ENCODE data around the gene FEM1C.
"Not testable (repeated sequence)": the region's sequence is repeated elsewhere in the genome, so short reads cannot be mapped to it uniquely, and the experiment has no call there.

The FEM1C gene

DNA sequence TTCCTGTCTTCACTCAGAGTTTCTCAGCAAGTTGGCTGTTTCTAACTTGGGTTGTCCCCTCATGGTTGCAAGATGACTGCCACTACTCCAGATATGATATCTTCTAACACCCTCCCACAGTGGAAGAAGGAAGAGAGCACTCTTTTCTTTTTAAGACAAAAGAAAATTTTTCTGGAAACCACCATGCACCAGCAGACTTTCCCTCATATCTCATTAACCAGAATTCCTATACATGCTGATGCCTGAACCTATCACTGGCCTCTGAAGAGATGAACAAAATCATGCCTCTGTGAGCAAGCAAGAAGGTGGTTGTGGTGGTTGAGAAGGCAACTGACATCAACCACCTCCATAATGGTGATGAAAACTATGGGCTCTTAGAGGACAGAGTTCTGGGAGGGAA is 56.8 kb downstream of the FEM1C start:
- no peak for DNase-seq (ENCODE audit: low read depth)

DNA sequence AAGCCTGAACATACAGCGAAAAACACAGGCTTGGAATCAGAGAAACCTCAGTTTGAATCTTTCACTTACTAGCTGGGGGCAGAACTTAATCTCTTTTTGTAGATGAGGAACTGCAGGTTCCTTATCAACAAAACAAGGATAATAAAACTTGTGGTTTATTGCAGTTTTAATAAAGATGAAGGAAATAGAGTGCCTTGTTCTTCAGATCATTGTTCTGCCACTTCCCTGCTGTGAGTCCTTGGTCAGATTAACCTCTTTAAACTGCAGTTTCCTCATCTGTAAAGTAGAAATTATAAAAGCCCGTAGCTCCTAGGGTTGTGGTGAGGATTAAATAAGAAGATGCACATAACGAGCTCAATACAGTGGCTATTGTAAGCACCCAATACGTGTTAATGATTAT is 57.4 kb downstream of the FEM1C start:
- H3K4me3 ChIP-seq (ENCODE audit: control insufficient read depth, low read depth, low read length): no peak overlapping the region
- TF ChIP-seq, protein P1, sequence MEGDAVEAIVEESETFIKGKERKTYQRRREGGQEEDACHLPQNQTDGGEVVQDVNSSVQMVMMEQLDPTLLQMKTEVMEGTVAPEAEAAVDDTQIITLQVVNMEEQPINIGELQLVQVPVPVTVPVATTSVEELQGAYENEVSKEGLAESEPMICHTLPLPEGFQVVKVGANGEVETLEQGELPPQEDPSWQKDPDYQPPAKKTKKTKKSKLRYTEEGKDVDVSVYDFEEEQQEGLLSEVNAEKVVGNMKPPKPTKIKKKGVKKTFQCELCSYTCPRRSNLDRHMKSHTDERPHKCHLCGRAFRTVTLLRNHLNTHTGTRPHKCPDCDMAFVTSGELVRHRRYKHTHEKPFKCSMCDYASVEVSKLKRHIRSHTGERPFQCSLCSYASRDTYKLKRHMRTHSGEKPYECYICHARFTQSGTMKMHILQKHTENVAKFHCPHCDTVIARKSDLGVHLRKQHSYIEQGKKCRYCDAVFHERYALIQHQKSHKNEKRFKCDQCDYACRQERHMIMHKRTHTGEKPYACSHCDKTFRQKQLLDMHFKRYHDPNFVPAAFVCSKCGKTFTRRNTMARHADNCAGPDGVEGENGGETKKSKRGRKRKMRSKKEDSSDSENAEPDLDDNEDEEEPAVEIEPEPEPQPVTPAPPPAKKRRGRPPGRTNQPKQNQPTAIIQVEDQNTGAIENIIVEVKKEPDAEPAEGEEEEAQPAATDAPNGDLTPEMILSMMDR (IDR thresholded peaks at IDR 0.05; ENCODE audit: control insufficient read depth, insufficient read depth, low read depth, low read length, missing control alignments): no peak
- no peak for DNase-seq (ENCODE audit: low read depth)

More for the DNA sequence above, 56.8 kb downstream of the FEM1C start:
- TF ChIP-seq, protein P1 (IDR thresholded peaks at IDR 0.05; ENCODE audit: control insufficient read depth, insufficient read depth, low read depth, low read length, missing control alignments): no peak
- no peak overlapping the region for H3K4me3 ChIP-seq (ENCODE audit: control insufficient read depth, low read depth, low read length)

DNA sequence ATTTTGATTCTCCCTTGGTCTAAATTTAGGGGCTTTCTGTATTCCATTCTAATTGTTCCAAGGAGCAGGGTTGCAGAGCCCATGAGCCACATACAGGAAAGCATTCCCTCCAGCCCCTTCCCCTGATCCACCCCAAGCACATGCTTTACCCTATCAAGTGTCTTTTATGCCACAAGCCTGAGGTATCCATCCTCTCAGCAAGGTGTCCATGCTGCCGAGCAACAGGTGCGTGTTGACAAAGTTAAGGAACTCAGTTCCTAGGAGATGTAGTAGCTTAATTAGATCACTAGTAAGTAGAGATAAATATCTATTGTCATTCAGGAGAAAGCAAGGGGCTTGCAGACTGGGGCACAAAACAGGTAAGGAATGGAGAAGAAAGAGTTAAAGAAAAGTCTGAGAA is 57.8 kb downstream of the FEM1C start:
- H3K4me3 ChIP-seq (ENCODE audit: control insufficient read depth, low read depth, low read length): no peak overlapping the region
- no peak for DNase-seq (ENCODE audit: low read depth)
- TF ChIP-seq, protein P1 (IDR thresholded peaks at IDR 0.05; ENCODE audit: control insufficient read depth, insufficient read depth, low read depth, low read length, missing control alignments): no peak

DNA sequence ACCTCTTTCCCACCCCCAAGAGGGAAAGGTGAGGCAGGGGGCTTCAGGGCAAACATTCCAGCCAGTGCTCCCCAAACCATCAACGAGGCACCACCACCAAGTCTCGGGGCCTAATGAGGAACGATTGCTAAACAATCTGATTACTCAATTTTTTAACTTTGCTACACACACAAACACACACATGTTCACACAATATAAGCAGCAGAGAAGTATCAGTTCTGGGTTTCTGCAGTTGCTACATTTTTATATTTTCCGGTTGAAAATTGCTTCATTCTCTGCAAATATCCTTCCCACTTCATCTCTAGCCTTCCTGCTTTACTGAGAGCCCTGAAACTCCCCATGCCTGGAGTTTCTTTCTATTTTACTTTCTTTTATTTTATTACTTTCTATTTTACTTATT is 60.2 kb downstream of the FEM1C start:
- TF ChIP-seq, protein P1 (IDR thresholded peaks at IDR 0.05; ENCODE audit: control insufficient read depth, insufficient read depth, low read depth, low read length, missing control alignments): no peak
- DNase-seq (ENCODE audit: low read depth): no peak
- H3K4me3 ChIP-seq (ENCODE audit: control insufficient read depth, low read depth, low read length): no peak overlapping the region

DNA sequence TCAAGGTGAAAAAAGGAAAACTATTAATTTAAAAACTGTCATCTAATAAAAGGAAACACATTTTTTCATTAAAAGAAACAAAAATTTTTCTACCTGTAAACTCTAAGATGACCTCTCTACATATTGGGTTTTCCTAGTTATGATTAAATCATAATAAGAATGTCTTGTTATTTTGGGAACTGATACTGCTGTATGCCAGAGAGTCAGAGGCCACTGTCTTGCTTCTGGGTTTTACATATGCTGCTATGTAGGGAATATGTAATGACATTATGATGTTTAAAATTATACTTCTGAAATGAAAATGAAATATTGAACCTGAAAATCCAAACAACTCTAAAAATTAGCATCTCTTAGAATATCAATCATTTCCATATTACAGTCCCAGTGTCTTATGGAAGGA is 63.7 kb downstream of the FEM1C start:
- no peak overlapping the region for H3K4me3 ChIP-seq (ENCODE audit: control insufficient read depth, low read depth, low read length)
- TF ChIP-seq, protein P1 (IDR thresholded peaks at IDR 0.05; ENCODE audit: control insufficient read depth, insufficient read depth, low read depth, low read length, missing control alignments): no peak
- DNase-seq (ENCODE audit: low read depth): no peak

DNA sequence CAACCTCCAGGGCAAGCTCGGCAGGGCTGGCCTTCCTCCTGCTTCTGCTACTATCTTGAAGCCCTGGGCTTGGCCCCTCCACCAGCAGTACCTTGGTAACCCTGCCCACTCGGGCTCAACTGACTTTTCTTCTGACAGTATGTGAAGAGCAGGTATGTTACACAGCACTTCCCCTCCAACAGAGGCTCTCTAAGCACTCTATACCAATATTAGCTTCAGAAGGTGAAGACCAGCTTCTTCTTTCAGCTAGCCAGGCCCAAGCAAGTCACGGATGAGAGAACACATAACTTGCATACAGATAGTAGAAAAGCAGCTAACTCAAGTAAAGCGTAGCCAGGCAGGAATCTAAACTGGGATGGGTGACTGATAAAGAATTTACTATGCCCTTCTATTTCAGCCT is 64.3 kb downstream of the FEM1C start:
- TF ChIP-seq, protein P1 (IDR thresholded peaks at IDR 0.05; ENCODE audit: control insufficient read depth, insufficient read depth, low read depth, low read length, missing control alignments): no peak
- DNase-seq (ENCODE audit: low read depth): no peak
- H3K4me3 ChIP-seq (ENCODE audit: control insufficient read depth, low read depth, low read length): no peak overlapping the region

DNA sequence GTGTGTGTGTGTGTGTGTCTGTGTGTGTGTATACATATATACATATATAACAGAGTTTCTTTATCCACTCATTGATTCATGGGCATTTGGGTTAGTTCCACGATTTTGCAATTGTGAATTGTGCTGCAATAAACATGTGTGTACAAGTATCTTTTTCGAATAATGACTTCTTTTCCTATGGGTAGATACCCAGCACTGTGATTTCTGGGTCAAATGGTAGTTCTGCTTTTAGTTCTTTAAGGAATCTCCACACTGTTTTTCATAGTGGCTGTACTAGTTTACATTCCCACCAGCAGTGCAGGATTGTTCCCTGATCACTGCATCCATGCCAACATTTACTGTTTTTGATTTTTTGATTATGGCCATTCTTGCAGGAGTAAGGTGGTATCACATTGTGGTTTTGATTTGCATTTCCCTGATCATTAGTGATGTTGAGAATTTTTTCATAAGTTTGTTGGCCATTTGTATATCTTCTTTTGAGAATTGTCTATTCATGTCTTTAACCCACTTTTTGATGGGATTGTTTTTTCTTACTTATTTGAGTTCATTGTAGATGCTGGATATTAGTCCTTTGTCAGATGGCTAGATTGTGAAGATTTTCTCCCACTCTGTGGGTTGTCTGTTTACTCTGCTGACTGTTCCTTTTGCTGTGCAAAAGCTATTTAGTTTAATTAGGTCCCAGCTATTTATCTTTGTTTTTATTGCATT is 65.3 kb downstream of the FEM1C start:
- not testable (repeated sequence) for H3K4me3 ChIP-seq (ENCODE audit: control insufficient read depth, low read depth, low read length); DNase-seq (ENCODE audit: low read depth)

All from AG09309 (cell line).